ENCODE measurements around the gene PDE3A.

DNA sequence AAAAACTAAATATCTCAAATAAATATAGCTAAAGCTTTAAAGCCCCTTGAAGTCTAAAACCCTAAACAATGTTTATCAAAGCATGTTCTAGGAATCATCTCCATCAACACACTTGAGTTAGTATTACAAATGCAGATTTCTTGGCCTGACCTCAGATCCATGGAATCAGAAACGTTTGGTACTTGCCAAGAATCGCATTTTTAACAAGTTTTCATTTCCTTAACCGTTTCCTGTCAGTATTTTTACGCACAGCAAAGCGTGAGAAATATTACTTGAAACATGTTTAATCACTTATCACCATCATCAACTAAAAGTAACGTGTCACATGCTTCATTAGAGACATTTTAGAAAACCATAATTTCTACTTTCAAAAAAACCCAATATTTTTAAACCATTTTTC is 336.5 kb downstream of the PDE3A start:
- TF ChIP-seq, protein P1, sequence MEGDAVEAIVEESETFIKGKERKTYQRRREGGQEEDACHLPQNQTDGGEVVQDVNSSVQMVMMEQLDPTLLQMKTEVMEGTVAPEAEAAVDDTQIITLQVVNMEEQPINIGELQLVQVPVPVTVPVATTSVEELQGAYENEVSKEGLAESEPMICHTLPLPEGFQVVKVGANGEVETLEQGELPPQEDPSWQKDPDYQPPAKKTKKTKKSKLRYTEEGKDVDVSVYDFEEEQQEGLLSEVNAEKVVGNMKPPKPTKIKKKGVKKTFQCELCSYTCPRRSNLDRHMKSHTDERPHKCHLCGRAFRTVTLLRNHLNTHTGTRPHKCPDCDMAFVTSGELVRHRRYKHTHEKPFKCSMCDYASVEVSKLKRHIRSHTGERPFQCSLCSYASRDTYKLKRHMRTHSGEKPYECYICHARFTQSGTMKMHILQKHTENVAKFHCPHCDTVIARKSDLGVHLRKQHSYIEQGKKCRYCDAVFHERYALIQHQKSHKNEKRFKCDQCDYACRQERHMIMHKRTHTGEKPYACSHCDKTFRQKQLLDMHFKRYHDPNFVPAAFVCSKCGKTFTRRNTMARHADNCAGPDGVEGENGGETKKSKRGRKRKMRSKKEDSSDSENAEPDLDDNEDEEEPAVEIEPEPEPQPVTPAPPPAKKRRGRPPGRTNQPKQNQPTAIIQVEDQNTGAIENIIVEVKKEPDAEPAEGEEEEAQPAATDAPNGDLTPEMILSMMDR (IDR thresholded peaks at IDR 0.05 in 4 of 5, conservative IDR thresholded peaks at IDR 0.05 in 1 of 5) = no peak
- TF ChIP-seq POLR2A (IDR thresholded peaks at IDR 0.05) = no peak

Measured in gastrocnemius medialis (tissue), 4 donors.